Activated CD8-positive, alpha-beta memory T cell treated with anti-CD3 and anti-CD28 coated beads for 24 hours (primary cell): ENCODE results near the gene PSKH1.

Source experiments
- DNase-seq: peaks from one replicate; pipeline ENCODE4 v3.0.0-alpha.2; 2020

The PSKH1 gene

GRCh38 chr16:67942510-67943255 lies 49.6 kb downstream of the PSKH1 start:
- DNase-seq = no peak

DNA sequence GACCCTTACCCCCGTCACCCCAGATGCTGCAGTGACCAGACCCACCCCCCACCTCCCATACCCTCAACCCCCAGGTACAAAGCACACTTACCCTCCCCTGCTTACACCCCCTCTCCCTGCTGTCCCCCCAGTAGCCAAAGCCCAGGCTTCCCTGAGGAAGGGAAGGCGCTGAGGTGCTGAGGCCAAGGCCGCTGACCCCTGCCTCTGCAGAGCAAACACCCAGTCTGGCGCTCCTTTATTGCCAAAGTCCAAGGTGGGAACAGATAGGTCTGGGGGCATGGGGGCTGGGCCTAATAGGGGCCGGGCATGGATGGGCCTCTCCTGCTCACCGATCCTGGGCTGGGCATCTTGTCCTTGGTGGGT lies 50.2 kb downstream of the PSKH1 start:
- DNase-seq = no peak

- DNase-seq = no peak
These were observed 50.8 kb downstream of the PSKH1 start, which contains the start of gene LCAT for GRCh38 chr16:67943619-67944504. TSS of gene LCAT (minus strand) at chr16:67944120. CDS start at chr16:67944101, 19 bp downstream.

- DNase-seq = no peak
These were observed 51.8 kb downstream of the PSKH1 start for GRCh38 chr16:67944690-67945391.

GRCh38 chr16:67945392-67945933 lies 52.4 kb downstream of the PSKH1 start:
- DNase-seq = no peak

DNA sequence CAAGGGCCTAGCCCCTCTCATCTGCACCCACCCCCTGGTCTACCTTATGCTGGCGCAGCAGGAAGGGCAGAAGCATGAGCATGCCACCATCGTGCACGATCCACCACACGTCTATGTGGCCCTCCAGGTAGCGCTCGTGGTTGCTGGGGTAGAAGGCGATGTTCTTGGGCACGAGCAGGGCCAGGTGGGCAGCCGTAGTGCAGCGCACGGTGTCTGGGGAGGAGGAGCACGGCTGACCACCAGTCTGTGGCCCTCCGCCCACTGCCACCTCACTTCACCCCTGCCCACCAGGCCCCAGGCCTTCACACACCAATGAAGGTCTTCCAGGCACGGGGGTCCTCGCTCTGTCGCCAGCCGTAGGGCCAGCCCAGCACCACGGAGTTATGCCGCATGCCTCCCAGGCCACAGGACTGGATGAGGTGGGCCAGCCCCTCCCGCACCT lies 53.1 kb downstream of the PSKH1 start:
- no peak for DNase-seq

GRCh38 chr16:67946966-67947558 lies 54.0 kb downstream of the PSKH1 start:
- no peak for DNase-seq

DNA sequence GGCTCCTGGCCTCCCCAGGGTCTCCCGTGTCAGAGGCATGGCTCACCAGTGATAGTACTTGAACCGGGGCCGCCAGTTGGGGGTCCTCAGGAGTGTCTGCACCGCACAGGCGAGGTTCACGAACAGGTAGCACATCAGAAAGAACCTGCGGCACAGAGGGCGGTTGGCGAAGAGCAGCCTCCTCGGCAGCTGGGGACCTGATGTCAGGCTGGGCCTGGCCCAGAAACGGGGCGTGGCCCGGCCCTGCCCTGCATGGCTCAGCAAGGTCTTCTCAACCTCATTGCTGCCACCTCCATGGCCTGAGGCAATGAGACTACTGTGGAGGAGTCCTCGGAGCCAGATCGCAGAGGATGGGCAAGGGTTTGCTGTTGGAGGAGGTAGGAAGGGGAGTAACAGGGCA lies 55.0 kb downstream of the PSKH1 start:
- no peak for DNase-seq

DNA sequence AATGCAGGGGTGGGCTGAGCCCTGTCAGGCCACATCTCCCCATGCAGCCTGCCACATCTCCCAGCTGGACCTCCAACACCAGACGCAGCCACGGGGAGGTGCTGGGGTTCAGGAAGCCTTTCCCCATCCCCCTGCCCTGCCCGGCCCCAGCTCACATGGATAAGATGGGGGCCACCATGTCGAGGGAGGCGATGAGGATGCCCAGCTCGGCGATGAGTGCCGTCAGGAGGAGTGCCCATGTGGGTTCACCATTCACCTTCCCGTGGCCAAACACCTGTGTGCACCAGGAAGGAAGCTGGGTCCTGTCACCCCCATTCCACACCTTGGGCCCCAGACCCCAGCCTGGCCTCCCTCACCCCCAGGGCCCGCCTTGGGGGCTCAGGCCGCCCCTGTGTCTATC lies 56.6 kb downstream of the PSKH1 start:
- no peak for DNase-seq

DNA sequence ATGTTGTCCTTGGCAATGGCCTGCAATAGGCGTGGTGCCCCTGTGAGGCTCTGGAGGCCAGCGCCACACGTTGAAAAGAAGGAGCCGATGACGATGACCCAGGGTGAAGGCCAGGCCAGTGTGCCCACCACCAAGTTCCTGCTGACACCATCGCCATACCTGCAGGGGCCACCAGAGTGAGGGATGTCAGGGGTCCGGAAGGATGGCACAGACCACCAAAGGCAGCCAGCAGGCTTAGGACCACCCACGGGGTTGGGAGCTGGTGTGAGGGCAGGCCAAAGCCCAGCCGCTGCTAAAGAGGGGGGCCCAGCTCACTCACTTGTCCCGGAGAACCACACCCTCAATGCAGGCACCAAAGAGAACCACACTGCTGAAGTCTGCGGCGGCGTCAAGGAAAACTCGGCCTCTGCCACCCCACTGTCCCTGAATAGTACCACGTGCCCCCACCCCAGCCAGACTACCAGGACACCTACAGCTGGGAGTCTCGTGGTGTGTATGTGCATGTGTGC lies 57.3 kb downstream of the PSKH1 start:
- DNase-seq = no peak

DNA sequence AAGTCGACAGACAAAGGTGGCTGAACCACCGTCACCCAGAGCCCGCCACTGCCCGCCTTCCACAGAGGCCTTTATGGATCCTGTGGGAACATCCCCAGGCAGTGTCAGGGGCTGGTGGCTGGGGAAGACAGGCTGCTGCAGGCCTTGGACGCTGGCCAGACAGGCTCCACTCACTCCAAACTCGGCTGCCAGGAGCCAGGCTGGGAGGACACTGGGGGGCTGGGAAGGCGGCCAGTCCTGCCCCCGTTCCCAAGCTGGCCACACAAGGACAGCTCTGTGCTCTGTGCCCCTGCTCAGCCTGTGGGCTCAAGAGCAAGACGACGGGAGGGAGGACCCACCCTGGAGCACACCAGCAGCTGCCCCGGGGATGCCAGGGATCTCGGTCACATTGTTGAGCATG lies 58.4 kb downstream of the PSKH1 start:
- DNase-seq = no peak

DNA sequence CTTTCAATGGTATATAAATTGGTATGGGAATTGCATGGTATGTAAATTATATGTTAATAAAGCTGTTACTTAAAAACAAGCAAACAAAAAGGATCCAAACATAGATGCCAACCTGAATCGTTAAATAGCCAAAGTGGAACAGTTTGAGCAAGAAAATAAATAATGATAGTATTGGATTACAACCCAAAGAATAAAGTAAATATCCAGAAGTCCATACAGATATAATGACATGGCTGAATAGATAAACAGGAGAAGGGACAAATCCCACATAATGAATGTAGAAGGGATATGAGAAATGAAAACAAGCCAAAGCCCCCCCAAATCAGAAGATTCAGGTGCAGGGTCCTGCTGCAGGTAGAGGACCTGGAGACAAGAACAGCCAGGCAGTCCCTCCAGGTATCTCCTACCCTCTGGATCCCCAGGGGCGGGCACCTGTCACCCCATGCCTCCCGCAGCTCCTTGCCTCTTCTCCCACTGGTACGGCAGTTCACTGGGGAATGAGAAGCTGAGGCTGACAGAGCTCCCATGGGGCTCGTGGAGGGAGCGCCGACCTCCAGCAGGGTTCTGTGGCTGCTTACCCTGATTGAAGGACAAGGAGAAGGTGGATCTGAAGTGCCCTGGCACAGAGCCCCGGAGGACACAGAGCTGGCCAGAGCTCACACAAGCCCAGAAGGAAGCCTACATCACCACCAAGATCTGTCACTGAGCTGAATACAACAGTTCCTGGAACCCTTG lies 60.8 kb downstream of the PSKH1 start:
- no peak for DNase-seq

DNA sequence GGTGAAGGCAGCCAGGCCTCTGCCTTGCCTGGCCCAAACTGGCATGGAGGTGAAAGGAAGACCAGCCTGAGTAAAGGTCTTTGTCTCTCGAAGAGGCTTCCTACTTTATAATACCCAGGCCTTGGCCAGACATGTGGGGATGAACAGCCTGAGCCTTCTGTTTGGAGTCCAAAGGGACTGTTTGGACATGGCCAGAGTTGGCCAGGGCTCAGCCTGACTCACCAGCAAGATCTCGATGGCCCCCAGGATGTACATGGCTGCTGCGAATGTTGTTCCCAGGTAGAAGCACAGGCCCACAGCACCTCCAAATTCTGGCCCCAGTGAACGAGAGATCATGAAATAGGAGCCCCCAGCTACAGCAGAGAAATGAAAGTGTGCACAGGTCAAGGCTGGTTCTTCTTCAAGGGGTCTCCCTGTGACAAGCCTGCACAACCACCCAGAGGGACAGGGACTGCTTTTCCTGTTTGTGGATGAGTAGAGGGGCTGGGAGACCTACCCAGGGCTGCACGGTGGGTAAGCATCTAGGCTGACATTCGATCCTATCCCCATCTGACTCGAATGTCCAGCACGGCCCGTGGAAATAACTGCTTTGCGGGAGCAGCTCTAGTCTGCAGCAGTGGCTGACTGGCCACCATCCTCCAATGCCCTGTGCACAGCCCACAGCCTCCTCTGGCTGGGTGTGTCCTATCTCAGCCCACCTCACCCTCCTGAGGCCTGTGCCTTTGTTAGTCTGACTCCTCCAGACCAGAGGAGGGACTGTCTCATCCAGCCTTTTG lies 61.6 kb downstream of the PSKH1 start:
- DNase-seq = no peak

GRCh38 chr16:67957622-67958021 lies 64.6 kb downstream of the PSKH1 start:
- no peak for DNase-seq

DNA sequence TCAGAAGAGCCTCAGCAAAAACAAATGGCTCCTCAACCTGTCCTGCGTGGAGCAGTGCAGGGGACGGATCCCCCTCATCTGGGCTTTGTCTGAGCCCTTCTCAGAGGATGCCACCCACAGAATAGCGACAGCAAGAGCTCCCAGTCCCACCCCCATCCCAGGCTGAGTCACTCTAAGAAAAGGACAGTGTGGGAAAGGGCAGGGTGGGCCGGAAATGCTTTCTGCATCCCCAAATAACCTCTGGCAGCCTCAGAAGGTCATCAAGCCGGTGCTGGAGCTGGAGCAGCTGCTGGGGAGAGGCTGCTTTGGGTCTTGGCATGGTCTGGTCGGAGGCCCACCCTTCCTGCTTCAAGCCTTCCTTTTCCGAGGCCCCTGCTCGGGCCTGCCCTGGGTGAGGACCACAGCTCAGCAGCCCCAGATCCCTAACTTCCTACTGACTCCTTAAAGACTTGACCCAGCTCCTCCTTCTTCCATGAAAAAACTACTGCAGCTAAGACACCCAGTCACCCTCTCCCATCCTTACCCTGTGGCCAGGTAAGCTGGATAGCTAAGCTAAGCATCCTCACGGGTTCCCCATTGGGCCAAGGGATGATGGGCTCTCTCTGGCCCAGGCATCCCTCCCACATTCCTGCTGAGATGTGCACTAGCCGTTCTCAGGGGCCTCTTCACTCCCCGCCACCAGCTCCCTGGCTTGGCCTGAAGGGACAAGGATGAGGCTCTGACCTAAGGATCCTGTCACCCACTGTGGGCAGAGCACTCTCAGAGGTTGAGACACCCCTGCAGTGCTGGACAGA lies 66.7 kb downstream of the PSKH1 start:
- no peak for DNase-seq

GRCh38 chr16:67961551-67961957 lies 68.5 kb downstream of the PSKH1 start:
- no peak for DNase-seq

- no peak for DNase-seq
These were observed 69.1 kb downstream of the PSKH1 start for GRCh38 chr16:67962135-67962534.

GRCh38 chr16:67963292-67963661 lies 70.2 kb downstream of the PSKH1 start:
- no peak for DNase-seq

- no peak for DNase-seq
These were observed 70.7 kb downstream of the PSKH1 start for GRCh38 chr16:67963662-67964321.
